Fibroblast of villous mesenchyme (primary cell): ENCODE data around the gene SLC7A8. TPM values are rescaled to one million over a fixed set of nuclear protein-coding genes. Genes with fewer than 3 reads are reported as not detected.

Experiments used
- DNase-seq: peaks from one replicate; pipeline ENCODE4 v3.0.0-alpha.2; 2010; ENCODE audit warnings: low read depth
- H3K4me3 ChIP-seq: 2 replicates; pipeline ENCODE4 v1.5.1; 2011; ENCODE audit warnings: low read depth, mild to moderate bottlenecking, low read length
- total RNA-seq: library from RNA; depleted of rRNA; stranded (reverse); fragments of >200 nt; gene quantifications from 2 replicates; pipeline ENCODE4 v1.2.3, GENCODE V29; 2012
- TF ChIP-seq, protein P1 (sequence below): IDR thresholded peaks from 2 replicates; pipeline ENCODE4 v1.5.1; 2012; ENCODE audit warnings: low read depth, mild to moderate bottlenecking, low read length; ENCODE audit not compliant: insufficient read depth

The SLC7A8 gene
- total RNA-seq, 1 donor = 0.86 TPM

GRCh38 chr14:23121361-23121771 lies 62.1 kb downstream of the SLC7A8 start:
- peak; percentile 87 for DNase-seq
- H3K4me3 ChIP-seq = no peak overlapping the region
- TF ChIP-seq, protein P1, sequence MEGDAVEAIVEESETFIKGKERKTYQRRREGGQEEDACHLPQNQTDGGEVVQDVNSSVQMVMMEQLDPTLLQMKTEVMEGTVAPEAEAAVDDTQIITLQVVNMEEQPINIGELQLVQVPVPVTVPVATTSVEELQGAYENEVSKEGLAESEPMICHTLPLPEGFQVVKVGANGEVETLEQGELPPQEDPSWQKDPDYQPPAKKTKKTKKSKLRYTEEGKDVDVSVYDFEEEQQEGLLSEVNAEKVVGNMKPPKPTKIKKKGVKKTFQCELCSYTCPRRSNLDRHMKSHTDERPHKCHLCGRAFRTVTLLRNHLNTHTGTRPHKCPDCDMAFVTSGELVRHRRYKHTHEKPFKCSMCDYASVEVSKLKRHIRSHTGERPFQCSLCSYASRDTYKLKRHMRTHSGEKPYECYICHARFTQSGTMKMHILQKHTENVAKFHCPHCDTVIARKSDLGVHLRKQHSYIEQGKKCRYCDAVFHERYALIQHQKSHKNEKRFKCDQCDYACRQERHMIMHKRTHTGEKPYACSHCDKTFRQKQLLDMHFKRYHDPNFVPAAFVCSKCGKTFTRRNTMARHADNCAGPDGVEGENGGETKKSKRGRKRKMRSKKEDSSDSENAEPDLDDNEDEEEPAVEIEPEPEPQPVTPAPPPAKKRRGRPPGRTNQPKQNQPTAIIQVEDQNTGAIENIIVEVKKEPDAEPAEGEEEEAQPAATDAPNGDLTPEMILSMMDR = no peak

DNA sequence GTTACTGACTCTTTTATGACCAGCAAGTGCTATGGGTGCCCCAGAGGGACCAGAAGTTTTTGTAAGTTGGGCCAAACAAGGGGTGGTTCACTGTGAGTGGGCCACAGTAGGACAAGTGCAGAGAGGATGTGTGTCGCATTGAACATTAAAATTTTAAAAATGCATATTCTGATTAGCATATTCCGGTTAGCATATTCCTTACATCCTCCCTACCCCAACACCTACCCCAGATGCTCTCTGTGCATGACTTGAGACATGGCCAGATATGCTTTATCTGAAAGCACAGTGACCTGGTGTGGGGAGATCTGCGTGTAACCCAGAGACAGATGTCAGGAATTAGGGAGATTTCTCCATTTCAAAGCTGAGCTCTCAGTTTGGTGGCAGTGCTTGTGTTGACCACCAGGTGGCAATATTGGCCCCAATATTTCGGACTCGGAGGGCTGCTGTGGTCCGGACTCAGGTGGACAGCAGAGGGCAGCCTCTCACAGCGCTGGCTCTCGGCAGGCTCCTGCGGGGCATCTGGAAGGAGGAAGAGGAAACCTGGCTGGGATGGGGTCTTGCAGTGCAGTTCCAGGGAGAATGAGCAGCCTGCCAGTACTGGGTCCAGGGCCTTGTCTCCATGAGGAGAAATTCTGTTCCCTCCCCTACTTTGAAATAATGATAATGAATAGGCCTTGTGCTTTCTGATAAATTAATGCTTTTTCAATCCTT lies 62.8 kb downstream of the SLC7A8 start:
- H3K4me3 ChIP-seq = no peak overlapping the region
- peak; percentile 88 for DNase-seq

DNA sequence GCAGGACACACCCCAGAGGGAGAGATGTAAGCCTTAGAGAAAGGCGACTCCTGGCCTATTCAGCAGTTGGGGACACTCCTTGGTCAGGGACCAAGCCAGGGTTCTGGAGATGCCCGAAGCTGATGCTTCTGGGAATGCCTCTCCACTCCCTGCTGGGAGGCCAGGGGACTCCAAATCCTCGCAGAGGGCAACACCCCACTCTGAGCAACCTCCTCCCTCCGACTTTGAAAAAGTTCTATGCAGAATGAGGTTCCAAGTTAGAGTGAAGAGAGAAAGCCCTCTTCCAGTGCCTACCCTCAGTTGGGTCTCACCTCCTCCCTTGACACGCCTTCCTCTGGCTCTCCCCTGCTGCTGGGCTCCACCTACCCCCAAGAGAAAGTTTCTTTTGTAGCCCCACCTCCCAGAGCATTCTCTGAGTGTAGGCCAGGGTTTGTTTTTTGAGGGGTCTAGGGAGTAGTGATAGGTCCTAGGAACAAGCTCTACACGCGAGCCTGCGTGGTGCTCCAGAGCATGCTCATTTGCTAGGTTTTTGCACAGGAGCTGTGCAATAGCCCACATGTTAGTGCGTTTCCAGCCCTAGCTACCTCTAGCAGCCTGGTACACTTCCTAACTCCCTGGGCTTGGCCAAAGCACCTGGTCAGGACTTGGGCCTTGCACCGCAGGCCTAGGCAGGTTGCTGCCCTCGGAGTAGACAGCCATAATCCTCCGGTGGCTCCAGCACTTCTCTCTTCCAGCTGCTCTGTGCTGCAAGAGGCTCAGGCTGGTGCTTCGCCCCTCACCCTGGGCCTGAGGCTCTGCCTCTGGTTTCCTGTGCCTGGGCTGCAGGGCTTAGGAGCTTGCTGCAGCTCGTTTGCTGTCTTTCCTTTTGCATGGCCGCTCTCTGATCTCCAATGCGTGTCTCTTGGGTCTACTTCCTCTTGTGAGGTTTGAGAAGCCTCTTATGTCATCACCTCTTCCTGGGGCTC lies 63.8 kb downstream of the SLC7A8 start:
- no peak overlapping the region for H3K4me3 ChIP-seq
- no peak for DNase-seq
- TF ChIP-seq, protein P1 = no peak

More for the DNA sequence above, 62.8 kb downstream of the SLC7A8 start:
- TF ChIP-seq, protein P1 = peak; percentile 100

GRCh38 chr14:23118506-23119362 lies 64.7 kb downstream of the SLC7A8 start, which contains the start of gene CEBPE:
TSS of gene CEBPE (minus strand) at chr14:23119255. CDS start at chr14:23119091, 164 bp downstream.
- DNase-seq = no peak
- no peak within 1 kb of the TSS for H3K4me3 ChIP-seq
- TF ChIP-seq, protein P1 = no peak

DNA sequence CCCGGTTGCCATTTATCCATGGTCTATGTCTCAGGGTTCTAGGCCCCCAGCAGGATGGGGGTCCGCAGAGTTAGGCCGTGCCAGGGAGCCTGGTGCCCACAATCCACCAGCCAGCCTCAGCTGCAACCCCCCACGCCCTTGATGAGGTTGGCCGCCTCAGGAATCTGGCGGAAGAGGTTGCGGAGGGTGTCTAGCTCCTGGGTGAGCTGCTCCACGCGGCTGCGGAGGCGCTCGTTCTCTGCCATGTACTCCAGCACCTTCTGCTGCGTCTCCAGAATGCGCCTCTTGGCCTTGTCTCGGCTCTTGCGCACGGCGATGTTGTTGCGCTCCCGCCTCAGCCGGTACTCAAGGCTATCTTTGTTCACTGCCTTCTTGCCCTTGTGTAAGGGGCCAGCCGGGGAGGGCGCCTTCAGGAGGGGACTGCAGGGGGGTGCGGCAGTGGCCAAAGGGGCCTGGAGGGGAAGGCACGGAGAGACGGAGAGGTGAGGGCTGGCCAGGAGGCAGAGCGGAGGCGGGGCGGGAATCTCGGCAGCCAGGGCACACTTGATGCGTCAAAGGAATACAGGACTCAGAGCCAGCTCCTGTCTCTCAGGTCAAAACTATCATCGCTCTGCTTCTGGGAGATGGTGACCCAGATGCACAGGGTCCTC lies 66.0 kb downstream of the SLC7A8 start:
- TF ChIP-seq, protein P1 = no peak
- H3K4me3 ChIP-seq = no peak overlapping the region
- DNase-seq = no peak

DNA sequence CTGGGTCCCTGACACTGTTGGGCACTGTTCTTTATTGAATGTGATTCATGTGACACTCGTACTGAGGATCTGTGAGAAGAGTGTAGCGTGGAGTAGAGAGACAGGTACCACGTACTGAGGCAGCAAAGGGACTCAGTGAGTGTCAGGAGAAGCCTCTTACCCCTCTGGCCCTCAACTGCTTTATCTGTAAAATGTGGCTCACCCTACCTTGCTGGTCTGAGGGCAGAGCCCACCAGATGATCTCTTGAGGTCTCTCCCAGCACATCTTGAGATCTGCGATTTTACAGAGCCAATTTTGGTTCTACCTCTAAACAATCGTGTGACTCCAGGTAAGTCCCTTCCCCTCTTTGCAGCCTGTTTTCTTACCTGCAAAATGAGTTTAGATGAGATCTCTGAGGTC lies 67.5 kb downstream of the SLC7A8 start:
- DNase-seq = no peak

More for the DNA sequence above, 67.5 kb downstream of the SLC7A8 start:
- TF ChIP-seq, protein P1 = no peak
- H3K4me3 ChIP-seq = no peak overlapping the region
